ENCODE data around the gene OR4L1. TPM values are rescaled to one million over a fixed set of nuclear protein-coding genes. Genes with fewer than 3 reads are reported as not detected.

The OR4L1 gene
- total and polyA plus RNA-seq, 2 of the 13 experiments (the other 11 are each of a cell fraction or from before 2014, with no cell fraction given) = not detected

GRCh38 chr14:20092050-20092449 lies 32.2 kb downstream of the OR4L1 start:
- Histone ChIP-seq H3K27ac (ENCODE audit: extremely low read length, insufficient read depth, low read length) (no peak overlapping the region), H3K79me2 (ENCODE audit: insufficient read depth, low read length) (no peaks in the 10 kb centered on the region), H4K20me1 (ENCODE audit: insufficient read depth, low read length) (no peaks in the 10 kb centered on the region), H3K27me3 (ENCODE audit: control insufficient read depth in 1 of 2, insufficient read depth in 2 of 2, low read length in 2 of 2) (no peaks in the 10 kb centered on the region), H3K9me3 (ENCODE audit: low read length) (no peaks in the 10 kb centered on the region), H3K9ac (ENCODE audit: insufficient read depth, low read depth, low read length) (no peak overlapping the region), H2AFZ (ENCODE audit: low read length) (no peak overlapping the region), H3K4me2 (ENCODE audit: low read depth, low read length) (no peak overlapping the region), H3K36me3 (replicated peaks in 1 of 2; ENCODE audit: control insufficient read depth in 1 of 2, insufficient read depth in 2 of 2, low read length in 2 of 2) (no peaks in the 10 kb centered on the region), H3K4me3 (replicated peaks in 1 of 3; ENCODE audit: insufficient read depth in 1 of 3, low read depth in 2 of 3, low read length in 3 of 3) (no peak overlapping the region), H3K4me1 (ENCODE audit: insufficient read depth, low read length) (no peaks in the 10 kb centered on the region)
- no TSS peak for BruUV-seq (replicated peaks)
- ChIA-PET CTCF (ENCODE audit: low intra/inter-chr PET ratio, low total read pairs) (no interaction called here), POLR2A (no interaction called here)
- in situ Hi-C loops (cut with HindIII; ENCODE audit: extremely low pct_ligation_motif_present, low pct_unique_long_range_greater_than_20kb) (no loop called here), intact Hi-C loops (cut with micrococcal nuclease; ENCODE audit: unreplicated experiment) (no loop called here)
- DNase-seq (ENCODE audit: low spot score) (no peak), ATAC-seq (no peak), FAIRE-seq (no peak)
- WGBS (ENCODE audit: low lambda C conversion rate) = under 1% methylated on average over 4 of the region's 4 CpGs
- TF ChIP-seq ZNF556 (CRISPR knock-in tag; IDR thresholded peaks at IDR 0.05; ENCODE audit: borderline replicate concordance) (no peak), POGZ (CRISPR knock-in tag; IDR thresholded peaks at IDR 0.05) (no peak), ZNF605 (CRISPR knock-in tag; IDR thresholded peaks at IDR 0.05) (no peak), GTF3A (CRISPR knock-in tag; conservative IDR thresholded peaks at IDR 0.05) (no peak), ZNF205 (CRISPR knock-in tag; IDR thresholded peaks at IDR 0.05) (no peak), ISX (CRISPR knock-in tag; conservative IDR thresholded peaks at IDR 0.05) (no peak), TOPORS (CRISPR knock-in tag; IDR thresholded peaks at IDR 0.05) (no peak), ZBTB40 (IDR thresholded peaks at IDR 0.05) (peak; percentile 93), ZBTB40 (CRISPR knock-in tag; IDR thresholded peaks at IDR 0.05) (no peak)
